Stimulated activated CD4-positive, alpha-beta T cell treated with anti-CD3 and anti-CD28 coated beads, Interleukin-2, amount 100 ng/mL, for 48 hours (primary cell): ENCODE data around the gene PKHD1.
"Not testable (repeated sequence)": the region's sequence is repeated elsewhere in the genome, so short reads cannot be mapped to it uniquely, and the experiment has no call there.

Source experiments
- DNase-seq, 2 donors: peaks; one replicate each; pipeline ENCODE4 v3.0.0-alpha.2; 2020

PKHD1 gene

DNA sequence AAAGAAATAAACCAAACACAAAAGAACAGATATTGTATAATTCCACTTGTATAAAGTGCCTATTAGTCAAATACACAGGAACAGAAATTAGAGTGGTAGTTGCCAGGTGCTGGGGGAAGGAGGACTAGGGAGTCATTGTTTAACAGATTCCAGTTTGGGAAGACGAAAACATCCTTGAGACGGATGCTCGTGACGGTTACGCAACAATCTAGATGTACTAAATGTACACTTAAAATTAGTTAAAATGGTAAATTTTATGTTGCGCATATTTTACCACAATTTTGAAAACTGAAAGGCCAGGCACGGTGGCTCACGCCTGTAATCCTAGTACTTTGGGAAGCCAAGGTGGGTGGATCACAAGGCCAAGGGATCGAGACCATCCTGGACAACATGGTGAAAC, 111.0 kb downstream of the PKHD1 start:
- no peak for DNase-seq

DNA sequence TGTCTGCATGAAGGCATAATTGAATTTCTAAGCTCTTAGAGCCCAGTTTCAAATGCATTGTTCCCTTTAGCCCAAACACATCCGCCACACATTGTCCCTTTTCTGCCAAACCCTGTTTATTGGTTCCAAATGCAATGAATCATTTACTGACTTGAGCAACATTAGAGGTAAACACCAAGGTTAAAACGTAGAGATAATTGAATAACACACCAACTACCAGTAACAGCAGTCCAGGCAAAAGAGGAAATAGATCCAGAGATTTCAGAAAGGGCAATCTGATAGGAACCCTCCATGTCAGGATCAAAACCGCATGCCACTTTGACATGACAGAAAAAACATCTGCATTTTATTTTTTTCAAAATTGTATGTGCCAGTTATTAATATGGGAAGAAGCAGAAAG, 114.8 kb downstream of the PKHD1 start:
- no peak for DNase-seq

GRCh38 chr6:51968265-51968664, 119.1 kb downstream of the PKHD1 start:
- no peak for DNase-seq

GRCh38 chr6:51965222-51965801, 122.1 kb downstream of the PKHD1 start:
- no peak for DNase-seq

DNA sequence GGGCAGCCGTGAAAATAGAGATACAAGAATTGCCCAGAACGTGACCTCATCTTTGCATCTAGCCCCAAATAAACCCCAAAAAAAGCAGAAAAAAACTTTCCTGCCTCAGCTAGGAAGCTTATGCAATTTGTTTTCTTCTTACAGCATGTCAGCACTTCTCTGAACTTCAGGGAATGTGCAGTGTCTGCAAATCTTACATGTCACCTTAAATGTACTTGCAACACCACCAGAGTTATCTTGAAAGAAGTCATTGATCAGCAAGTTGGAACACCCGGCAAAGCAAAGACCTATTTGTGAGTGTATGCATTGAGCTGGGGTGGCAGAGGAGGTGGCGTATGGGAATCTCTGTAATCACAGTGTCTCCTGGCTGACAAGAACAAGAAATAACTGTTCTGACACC, 123.4 kb downstream of the PKHD1 start:
- DNase-seq, result no peak

- no peak for DNase-seq
Measured at GRCh38 chr6:51962354-51962753, 125.1 kb downstream of the PKHD1 start.

DNA sequence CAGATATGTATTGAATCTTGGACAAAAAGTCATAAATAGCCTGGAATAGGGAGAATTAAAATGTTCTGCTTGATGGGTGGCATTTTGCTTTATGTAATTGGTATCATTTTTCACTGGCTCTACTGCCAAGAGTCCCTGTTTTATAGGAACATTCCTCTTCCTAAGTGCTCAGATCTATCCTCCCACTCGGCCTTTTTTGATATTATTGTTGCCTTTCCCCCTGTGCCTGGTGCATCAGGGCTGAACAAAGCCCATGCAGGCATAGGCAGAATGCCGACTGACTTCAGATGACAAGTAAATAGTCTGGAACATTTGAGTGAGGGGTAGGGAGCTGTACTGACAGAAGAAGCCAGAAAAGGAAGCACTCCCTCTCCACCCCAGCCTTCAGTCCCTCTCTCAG, 127.0 kb downstream of the PKHD1 start:
- DNase-seq, result no peak

GRCh38 chr6:51959744-51960383, 127.5 kb downstream of the PKHD1 start:
- DNase-seq, result peak; percentile 44 to 47

GRCh38 chr6:51954681-51955080, 132.7 kb downstream of the PKHD1 start:
- no peak for DNase-seq

DNA sequence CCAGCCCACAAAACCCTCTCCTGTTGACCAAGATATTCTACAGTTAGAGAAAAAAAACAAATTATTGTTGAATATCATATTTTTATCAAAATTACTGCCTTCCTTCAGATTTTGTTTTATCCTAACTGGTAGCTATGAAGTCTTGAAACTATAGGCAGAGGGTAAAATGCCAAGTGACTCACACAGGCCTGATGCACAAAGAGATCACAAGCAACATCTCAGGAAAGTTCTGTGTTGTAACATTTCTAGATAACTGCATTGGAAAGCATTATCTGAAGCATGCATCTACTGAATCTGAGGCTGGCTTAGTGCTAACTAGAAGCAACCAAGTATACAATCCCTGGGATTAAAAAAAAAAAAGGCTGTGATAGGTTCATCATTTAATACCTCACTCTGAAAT, 134.2 kb downstream of the PKHD1 start:
- no peak for DNase-seq

GRCh38 chr6:51951924-51952323, 135.5 kb downstream of the PKHD1 start:
- no peak for DNase-seq

- no peak for DNase-seq
Measured at GRCh38 chr6:51949526-51949925, 137.9 kb downstream of the PKHD1 start.

- not testable (repeated sequence) for DNase-seq
Measured at GRCh38 chr6:51939695-51940094, 147.7 kb downstream of the PKHD1 start.

- no peak for DNase-seq
Measured at GRCh38 chr6:51936531-51937290, 150.7 kb downstream of the PKHD1 start.

DNA sequence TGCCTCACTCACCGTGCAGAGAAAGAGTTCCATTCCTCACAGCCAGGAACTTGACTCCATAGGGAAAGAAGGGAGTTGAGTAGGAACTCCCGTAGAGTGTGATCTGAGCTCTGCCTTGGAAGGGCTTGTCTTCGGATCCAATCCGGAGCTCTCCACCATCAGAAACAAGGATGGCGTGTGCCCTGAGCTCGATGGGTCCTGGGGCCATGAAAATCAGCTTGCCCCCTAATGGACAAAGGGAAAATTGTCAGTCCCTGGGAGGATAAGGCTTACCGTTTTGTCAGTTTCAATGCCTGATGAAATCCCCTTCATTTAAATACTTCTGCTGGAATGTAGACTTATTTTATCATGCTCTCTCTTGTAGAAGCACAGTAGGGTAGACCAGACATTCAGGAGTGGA, 153.3 kb downstream of the PKHD1 start:
- no peak for DNase-seq

GRCh38 chr6:51932956-51933355, 154.5 kb downstream of the PKHD1 start:
- DNase-seq, result no peak

GRCh38 chr6:51930602-51931001, 156.8 kb downstream of the PKHD1 start:
- no peak for DNase-seq

- DNase-seq, result no peak
Measured at GRCh38 chr6:51929934-51930574, 157.4 kb downstream of the PKHD1 start.

DNA sequence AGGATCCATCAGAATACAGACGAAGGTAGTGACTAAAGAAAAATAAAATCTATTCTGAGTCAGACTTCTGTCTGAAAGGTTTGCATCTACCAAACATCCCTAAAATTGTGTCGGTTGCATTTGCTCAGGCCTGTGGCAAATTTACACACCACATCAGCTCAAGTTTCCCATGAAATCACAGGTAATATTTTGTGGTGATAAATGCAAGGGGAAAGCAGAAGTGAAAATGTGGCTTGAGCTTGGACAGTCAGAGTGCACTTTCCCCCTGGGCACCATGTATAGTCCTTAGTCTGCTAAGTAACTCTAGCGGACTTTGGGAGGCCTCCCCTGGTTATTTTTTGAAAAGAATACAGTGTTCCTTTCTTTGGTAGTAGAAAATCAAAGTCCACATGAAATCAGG, 159.1 kb downstream of the PKHD1 start:
- no peak for DNase-seq

DNA sequence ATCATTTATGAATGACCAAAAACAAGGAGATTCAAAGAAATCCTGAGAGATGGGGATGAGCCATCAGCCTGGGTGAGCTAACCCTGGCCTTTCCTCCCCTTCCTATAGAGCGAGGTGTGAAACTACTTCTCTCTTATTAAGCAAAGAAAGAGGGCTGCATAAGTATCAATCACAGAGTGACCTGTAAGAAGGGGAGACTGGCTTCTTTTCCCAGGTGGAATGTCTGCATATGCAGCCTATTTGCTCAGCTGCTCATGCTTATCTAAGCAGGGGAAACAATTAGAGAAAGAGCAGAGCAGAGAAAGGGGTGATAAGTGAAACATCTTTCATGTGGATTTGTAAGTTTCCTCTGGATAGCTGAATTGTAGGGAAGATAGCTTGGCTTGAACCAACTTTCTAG, 160.0 kb downstream of the PKHD1 start:
- no peak for DNase-seq

GRCh38 chr6:51926125-51926524, 161.3 kb downstream of the PKHD1 start:
- no peak for DNase-seq

DNA sequence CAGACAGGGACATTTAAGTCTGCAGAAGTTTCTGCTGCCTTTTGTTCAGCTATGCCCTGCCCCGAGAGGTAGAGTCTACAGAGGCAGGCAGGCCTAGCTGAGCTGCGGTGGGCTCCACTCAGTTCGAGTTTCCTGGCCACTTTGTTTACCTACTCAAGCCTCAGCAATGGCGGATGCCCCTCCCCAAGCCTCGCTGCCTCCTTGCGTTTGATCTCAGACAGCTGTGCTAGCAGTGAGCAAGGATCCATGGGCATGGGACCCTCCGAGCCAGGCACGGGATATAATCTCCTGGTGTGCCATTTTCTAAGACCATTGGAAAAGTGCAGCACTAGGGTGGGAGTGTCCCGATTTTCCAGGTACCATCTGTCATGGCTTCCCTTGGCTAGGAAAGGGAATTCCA, 164.9 kb downstream of the PKHD1 start:
- not testable (repeated sequence) for DNase-seq

DNA sequence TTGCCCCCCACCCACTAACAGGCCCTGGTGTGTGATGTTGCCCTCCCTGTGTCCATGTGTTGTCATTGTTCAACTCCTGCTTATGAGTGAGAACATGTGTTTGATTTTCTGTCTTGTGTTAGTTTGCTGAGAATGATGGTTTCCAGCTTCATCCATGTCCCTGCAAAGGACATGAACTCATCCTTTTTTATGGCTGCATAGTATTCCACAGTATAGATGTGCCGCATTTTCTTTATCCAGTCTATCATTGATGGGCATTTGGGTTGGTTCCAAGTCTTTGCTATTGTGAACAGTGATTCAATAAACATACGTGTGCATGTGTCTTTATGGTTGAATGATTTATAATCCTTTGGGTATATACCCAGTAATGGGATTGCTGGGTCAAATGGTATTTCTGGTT, 169.1 kb downstream of the PKHD1 start:
- not testable (repeated sequence) for DNase-seq

DNA sequence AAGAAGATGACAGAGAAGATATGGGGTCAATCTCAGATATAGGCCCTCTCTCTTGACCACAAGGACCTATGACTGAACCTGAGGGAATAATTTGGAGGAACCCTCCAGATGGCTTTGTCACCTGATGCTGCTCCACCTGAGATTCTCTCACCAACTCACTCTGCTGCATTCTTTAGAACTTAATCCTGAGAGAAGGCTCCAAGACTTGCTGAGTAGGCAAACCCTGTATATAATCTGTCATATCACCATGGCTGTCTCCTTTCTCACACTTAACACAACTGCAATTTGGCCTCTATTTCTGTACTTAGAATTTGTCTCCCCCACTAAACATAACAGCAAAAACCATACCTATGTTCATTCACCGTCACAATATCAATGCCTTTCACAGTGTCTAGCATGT, 172.3 kb downstream of the PKHD1 start:
- no peak for DNase-seq
